ENCODE results near the gene MMS22L. TPM values are rescaled to one million over a fixed set of nuclear protein-coding genes. Genes with fewer than 3 reads are reported as not detected.

MMS22L gene
- total RNA-seq, 1 donor from 2014 or later = 7.2 TPM

DNA sequence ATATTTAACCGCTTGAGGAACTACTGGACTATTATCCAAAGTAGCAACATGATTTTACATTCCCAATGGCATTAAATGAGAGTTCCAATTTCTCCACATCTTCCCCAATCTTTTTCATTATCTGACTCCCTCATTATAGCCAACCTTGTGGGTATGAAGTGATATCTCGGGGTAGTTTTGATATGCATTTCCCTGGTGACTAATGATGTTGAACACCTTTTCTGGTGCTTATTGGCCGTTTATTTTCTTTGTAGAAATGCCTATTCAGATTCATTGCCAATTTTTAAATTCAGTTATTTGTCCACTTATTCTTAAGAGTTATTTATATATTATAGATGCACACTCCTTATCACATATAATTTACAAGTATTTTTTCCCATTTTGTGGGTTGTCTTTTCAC, 129.0 kb downstream of the MMS22L start:
- no peak overlapping the region for H3K27ac ChIP-seq (ENCODE audit: low read depth, low read length)
- H3K36me3 Mint-ChIP-seq (ENCODE audit: low read depth, unreplicated experiment) = peaks cover 15% of the 10 kb centered on the region
- TF ChIP-seq, protein P1, sequence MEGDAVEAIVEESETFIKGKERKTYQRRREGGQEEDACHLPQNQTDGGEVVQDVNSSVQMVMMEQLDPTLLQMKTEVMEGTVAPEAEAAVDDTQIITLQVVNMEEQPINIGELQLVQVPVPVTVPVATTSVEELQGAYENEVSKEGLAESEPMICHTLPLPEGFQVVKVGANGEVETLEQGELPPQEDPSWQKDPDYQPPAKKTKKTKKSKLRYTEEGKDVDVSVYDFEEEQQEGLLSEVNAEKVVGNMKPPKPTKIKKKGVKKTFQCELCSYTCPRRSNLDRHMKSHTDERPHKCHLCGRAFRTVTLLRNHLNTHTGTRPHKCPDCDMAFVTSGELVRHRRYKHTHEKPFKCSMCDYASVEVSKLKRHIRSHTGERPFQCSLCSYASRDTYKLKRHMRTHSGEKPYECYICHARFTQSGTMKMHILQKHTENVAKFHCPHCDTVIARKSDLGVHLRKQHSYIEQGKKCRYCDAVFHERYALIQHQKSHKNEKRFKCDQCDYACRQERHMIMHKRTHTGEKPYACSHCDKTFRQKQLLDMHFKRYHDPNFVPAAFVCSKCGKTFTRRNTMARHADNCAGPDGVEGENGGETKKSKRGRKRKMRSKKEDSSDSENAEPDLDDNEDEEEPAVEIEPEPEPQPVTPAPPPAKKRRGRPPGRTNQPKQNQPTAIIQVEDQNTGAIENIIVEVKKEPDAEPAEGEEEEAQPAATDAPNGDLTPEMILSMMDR (IDR thresholded peaks at IDR 0.05; ENCODE audit: insufficient read depth, low read depth, low read length) = no peak
- no peak for TF ChIP-seq EZH2 (IDR thresholded peaks at IDR 0.05; ENCODE audit: insufficient read depth, low read length)
- no peaks in the 10 kb centered on the region for H3K4me1 Mint-ChIP-seq (ENCODE audit: low read depth, unreplicated experiment)
- peaks cover 3% of the 10 kb centered on the region for H3K36me3 ChIP-seq (ENCODE audit: insufficient read depth, low read length)
- no peaks in the 10 kb centered on the region for H3K9me3 ChIP-seq (ENCODE audit: insufficient read depth, low read depth, low read length)
- H3K27me3 ChIP-seq (ENCODE audit: insufficient read depth, low read length) = no peaks in the 10 kb centered on the region
- H3K4me2 ChIP-seq (ENCODE audit: low read length) = no peak overlapping the region
- H3K4me3 Mint-ChIP-seq (ENCODE audit: unreplicated experiment) = no peak overlapping the region
- H2AFZ ChIP-seq (ENCODE audit: low read depth, low read length) = no peak overlapping the region
- no peak overlapping the region for H3K27ac Mint-ChIP-seq (ENCODE audit: unreplicated experiment)
- DNase-seq (ENCODE audit: low read depth) = no peak
- no peaks in the 10 kb centered on the region for H3K4me1 ChIP-seq (ENCODE audit: insufficient read depth, low read length)
- no peak overlapping the region for H3K9ac ChIP-seq (ENCODE audit: low read length)
- H3K27me3 Mint-ChIP-seq (ENCODE audit: low read depth, unreplicated experiment) = no peaks in the 10 kb centered on the region
- H3K9me3 Mint-ChIP-seq (ENCODE audit: unreplicated experiment) = peaks cover 3% of the 10 kb centered on the region
- FAIRE-seq = no peak
- no peak overlapping the region for H3K4me3 ChIP-seq (ENCODE audit: insufficient read depth, low read depth, low read length)
- H4K20me1 ChIP-seq (ENCODE audit: insufficient read depth, low read length) = no peaks in the 10 kb centered on the region
- H3K79me2 ChIP-seq (ENCODE audit: insufficient read depth, low read length) = no peaks in the 10 kb centered on the region

DNA sequence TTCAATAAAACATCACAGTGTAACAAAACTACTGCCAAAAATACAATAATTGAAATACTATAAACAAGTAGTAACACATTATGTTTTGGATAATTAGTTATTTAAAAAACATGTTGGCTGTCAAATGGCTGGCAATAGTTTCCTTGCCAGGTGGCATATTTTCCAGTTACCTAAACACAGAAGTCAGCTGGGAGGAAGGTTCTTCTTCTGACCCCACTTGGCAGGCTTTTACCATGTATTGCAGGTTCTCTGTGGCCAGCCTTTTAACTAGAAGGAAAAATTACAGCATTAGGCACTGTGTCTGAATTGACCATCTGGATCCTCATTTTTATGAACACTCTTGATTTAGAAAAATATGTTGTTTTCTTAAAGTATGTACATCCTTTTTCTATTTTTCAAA, 131.4 kb downstream of the MMS22L start:
- Histone ChIP-seq H3K4me2 (ENCODE audit: low read length) (no peak overlapping the region), H3K9ac (ENCODE audit: low read length) (no peak overlapping the region), H3K36me3 (ENCODE audit: insufficient read depth, low read length) (peaks cover 3% of the 10 kb centered on the region), H3K27me3 (ENCODE audit: insufficient read depth, low read length) (no peaks in the 10 kb centered on the region), H4K20me1 (ENCODE audit: insufficient read depth, low read length) (no peaks in the 10 kb centered on the region), H3K9me3 (ENCODE audit: insufficient read depth, low read depth, low read length) (no peaks in the 10 kb centered on the region), H3K4me1 (ENCODE audit: insufficient read depth, low read length) (no peaks in the 10 kb centered on the region), H3K79me2 (ENCODE audit: insufficient read depth, low read length) (no peaks in the 10 kb centered on the region), H3K4me3 (ENCODE audit: insufficient read depth, low read depth, low read length) (no peak overlapping the region), H2AFZ (ENCODE audit: low read depth, low read length) (no peak overlapping the region), H3K27ac (ENCODE audit: low read depth, low read length) (no peak overlapping the region)
- Mint-ChIP-seq H3K4me1 (ENCODE audit: low read depth, unreplicated experiment) (no peaks in the 10 kb centered on the region), H3K27ac (ENCODE audit: unreplicated experiment) (no peak overlapping the region), H3K27me3 (ENCODE audit: low read depth, unreplicated experiment) (no peaks in the 10 kb centered on the region), H3K36me3 (ENCODE audit: low read depth, unreplicated experiment) (peaks cover under 1% of the 10 kb centered on the region), H3K9me3 (ENCODE audit: unreplicated experiment) (peaks cover 3% of the 10 kb centered on the region), H3K4me3 (ENCODE audit: unreplicated experiment) (no peak overlapping the region)
- FAIRE-seq (no peak), DNase-seq (ENCODE audit: low read depth) (no peak)
- TF ChIP-seq EZH2 (IDR thresholded peaks at IDR 0.05; ENCODE audit: insufficient read depth, low read length) = no peak
- TF ChIP-seq, protein P1 (IDR thresholded peaks at IDR 0.05; ENCODE audit: insufficient read depth, low read depth, low read length) = no peak

DNA sequence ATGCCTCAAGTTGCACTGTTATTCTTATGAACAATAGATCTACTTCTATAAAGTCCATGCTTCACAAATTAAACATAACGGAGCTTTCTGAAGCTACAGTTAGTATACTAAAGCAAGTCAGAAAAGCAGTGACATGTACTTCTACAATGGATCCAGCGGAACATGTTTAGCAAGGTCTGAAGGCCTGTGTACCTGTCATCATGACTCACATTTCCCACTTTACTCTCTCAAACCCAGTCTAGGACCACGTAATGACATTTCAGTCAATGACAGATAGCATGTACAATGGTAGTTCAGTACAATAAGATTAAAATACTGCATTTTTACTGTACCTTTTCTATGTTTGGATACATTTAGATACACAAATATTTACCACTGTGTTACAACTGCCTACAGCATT, 132.1 kb downstream of the MMS22L start:
- Histone ChIP-seq H3K9ac (ENCODE audit: low read length) (no peak overlapping the region), H3K4me2 (ENCODE audit: low read length) (no peak overlapping the region), H2AFZ (ENCODE audit: low read depth, low read length) (no peak overlapping the region), H3K4me1 (ENCODE audit: insufficient read depth, low read length) (no peaks in the 10 kb centered on the region), H3K27ac (ENCODE audit: low read depth, low read length) (no peak overlapping the region), H4K20me1 (ENCODE audit: insufficient read depth, low read length) (no peaks in the 10 kb centered on the region), H3K9me3 (ENCODE audit: insufficient read depth, low read depth, low read length) (no peaks in the 10 kb centered on the region), H3K27me3 (ENCODE audit: insufficient read depth, low read length) (no peaks in the 10 kb centered on the region), H3K36me3 (ENCODE audit: insufficient read depth, low read length) (peaks cover 3% of the 10 kb centered on the region), H3K4me3 (ENCODE audit: insufficient read depth, low read depth, low read length) (no peak overlapping the region), H3K79me2 (ENCODE audit: insufficient read depth, low read length) (no peaks in the 10 kb centered on the region)
- no peak overlapping the region for H3K27ac Mint-ChIP-seq (ENCODE audit: unreplicated experiment)
- H3K27me3 Mint-ChIP-seq (ENCODE audit: low read depth, unreplicated experiment) = no peaks in the 10 kb centered on the region
- no peaks in the 10 kb centered on the region for H3K4me1 Mint-ChIP-seq (ENCODE audit: low read depth, unreplicated experiment)
- H3K9me3 Mint-ChIP-seq (ENCODE audit: unreplicated experiment) = peaks cover 1% of the 10 kb centered on the region
- no peaks in the 10 kb centered on the region for H3K36me3 Mint-ChIP-seq (ENCODE audit: low read depth, unreplicated experiment)
- DNase-seq (ENCODE audit: low read depth) (no peak), FAIRE-seq (no peak)
- no peak overlapping the region for H3K4me3 Mint-ChIP-seq (ENCODE audit: unreplicated experiment)
- TF ChIP-seq, protein P1 (IDR thresholded peaks at IDR 0.05; ENCODE audit: insufficient read depth, low read depth, low read length) = no peak
- TF ChIP-seq EZH2 (IDR thresholded peaks at IDR 0.05; ENCODE audit: insufficient read depth, low read length) = no peak
